K562 (cell line): ENCODE results near the gene FGD6. TPM values are rescaled to one million over a fixed set of nuclear protein-coding genes. Genes with fewer than 3 reads are reported as not detected.

Experiments used
- ATAC-seq: fragments of 200-7000 bp; cut with Tn5 transposase; 3 replicates; pipeline ENCODE4 v1.9.1; 2020; ENCODE audit warnings: moderate library complexity
- BruUV-seq: library from RNA; stranded (reverse); fragments of 400-500 nt; replicated peaks from 2 replicates; lab custom pipeline; 2021; lab: Mats Ljungman, UMichigan
- CTCF ChIA-PET: fragments of 300-600 bp; formaldehyde crosslinking; extraction: SDS; loops from one replicate; lab custom pipeline; 2021; ENCODE audit warnings: low intra/inter-chr PET ratio; lab: Yijun Ruan, JAX
- POLR2A ChIA-PET: fragments of 300-600, 350-650 bp; sonication (Branson Sonifier 250); formaldehyde crosslinking; extraction: SDS; loops from one replicate; lab custom pipeline; 2021; ENCODE audit warnings: antibody characterized with exemption, inconsistent platforms; lab: Yijun Ruan, JAX
- DNase-seq, 4 experiments: peaks; one replicate each; pipeline versions ENCODE4 v3.0.0 to v3.0.0-alpha.2; 2011 to 2018; ENCODE audit warnings: low spot score in 3 of 4, mixed read lengths in 3 of 4; ENCODE audit errors: extremely low read depth in 1 of 4
- FAIRE-seq: peaks from 2 replicates; lab custom pipeline; 2011; peaks lifted over from hg19 to GRCh38; lab: Jason Lieb, UNC
- H2AFZ ChIP-seq: 2 replicates; pipeline ENCODE4 v1.6.0; 2011; ENCODE audit warnings: low read depth, low read length, control low read depth, inconsistent platforms
- H3K27ac ChIP-seq: fragments of 200-600 bp; 3 replicates; pipeline ENCODE4 v1.8.0; 2011; ENCODE audit warnings: low read depth, mild to moderate bottlenecking, control low read depth, inconsistent platforms, low read length, moderate library complexity, mixed read lengths; ENCODE audit errors: extremely low read depth
- H3K27me3 ChIP-seq, 2 experiments: fragments of 300-600 bp in 1 of 2; 2 replicates in 1 of 2; 3 replicates in 1 of 2; pipeline versions ENCODE4 v1.6.0 to v1.8.0; 2011; ENCODE audit warnings: inconsistent platforms in 2 of 2, low read length in 2 of 2, mild to moderate bottlenecking in 1 of 2, mixed read lengths in 1 of 2, moderate library complexity in 1 of 2; ENCODE audit not compliant: control insufficient read depth in 2 of 2, insufficient read depth in 2 of 2
- H3K36me3 ChIP-seq: fragments of 300-600 bp; 3 replicates; pipeline ENCODE4 v1.8.0; 2011; ENCODE audit warnings: mild to moderate bottlenecking, low read length, inconsistent platforms; ENCODE audit not compliant: control insufficient read depth, insufficient read depth
- H3K4me1 ChIP-seq, 2 experiments: fragments of 200-600 bp in 1 of 2; replicated peaks in 1 of 2; 2 replicates in 1 of 2; 3 replicates in 1 of 2; pipeline versions ENCODE4 v1.5.1 to v1.8.0; 2011; ENCODE audit warnings: inconsistent platforms in 2 of 2, low read length in 2 of 2, mild to moderate bottlenecking in 1 of 2, mixed read lengths in 1 of 2, moderate library complexity in 1 of 2; ENCODE audit not compliant: control insufficient read depth in 2 of 2, insufficient read depth in 2 of 2
- H3K4me2 ChIP-seq: 2 replicates; pipeline ENCODE4 v1.6.1; 2011; ENCODE audit warnings: low read length, control low read depth, inconsistent platforms, mixed read lengths; ENCODE audit not compliant: insufficient read depth
- H3K4me3 ChIP-seq: fragments of 200-600 bp; sonication (generic), shearing (Covaris generic); 2 replicates; pipeline ENCODE4 v1.5.1; 2016; ENCODE audit warnings: control low read depth, inconsistent platforms
- H3K79me2 ChIP-seq: fragments of 200-600 bp; 3 replicates; pipeline ENCODE4 v1.8.0; 2011; ENCODE audit warnings: low read length, inconsistent platforms; ENCODE audit not compliant: control insufficient read depth, insufficient read depth
- H3K9ac ChIP-seq, 2 experiments: 2 replicates each; pipeline versions ENCODE4 v1.6.0 to v1.6.1; 2011; ENCODE audit warnings: low read depth in 2 of 2, low read length in 2 of 2, control low read depth in 1 of 2, inconsistent platforms in 1 of 2, mild to moderate bottlenecking in 1 of 2, mixed read lengths in 1 of 2; ENCODE audit not compliant: insufficient read depth in 1 of 2
- H3K9me1 ChIP-seq: one replicate; pipeline ENCODE4 v1.6.0; 2011; ENCODE audit warnings: inconsistent platforms, mild to moderate bottlenecking, low read length, moderate library complexity; ENCODE audit not compliant: control insufficient read depth, insufficient read depth
- H3K9me3 ChIP-seq: replicated peaks from 2 replicates; pipeline ENCODE4 v1.5.1; 2011; ENCODE audit warnings: low read depth, low read length, inconsistent platforms; ENCODE audit not compliant: control insufficient read depth, insufficient read depth
- H4K20me1 ChIP-seq: replicated peaks from 2 replicates; pipeline ENCODE4 v1.6.1; 2011; ENCODE audit warnings: low read length, inconsistent platforms, mixed read lengths; ENCODE audit not compliant: control insufficient read depth, insufficient read depth
- COPS2 ChIP-seq: fragments of 450-650 bp; conservative IDR thresholded peaks from 2 replicates; pipeline ENCODE4 v1.6.1; 2016; ENCODE audit warnings: mild to moderate bottlenecking, moderate library complexity
- MGA ChIP-seq: fragments of 450-650 bp; IDR thresholded peaks from 2 replicates; pipeline ENCODE4 v1.6.1; 2016; ENCODE audit warnings: mild to moderate bottlenecking, moderate library complexity
- PBX2 ChIP-seq, 2 experiments: IDR thresholded peaks in 1 of 2; conservative IDR thresholded peaks in 1 of 2; 2 replicates each; pipeline ENCODE4 v1.6.1; 2016; ENCODE audit warnings: low read depth in 2 of 2, mild to moderate bottlenecking in 1 of 2, missing compliant biosample characterization in 1 of 2, missing genetic modification characterization in 1 of 2, moderate library complexity in 1 of 2
- PYGO2 ChIP-seq: fragments of 450-650 bp; IDR thresholded peaks from 2 replicates; pipeline ENCODE4 v1.6.1; 2016; ENCODE audit warnings: mild to moderate bottlenecking, missing genetic modification characterization, moderate library complexity, missing compliant biosample characterization
- RBBP5 ChIP-seq: fragments of 200-600 bp; sonication (generic); IDR thresholded peaks from 2 replicates; pipeline ENCODE4 v1.6.1; 2012; ENCODE audit warnings: borderline replicate concordance, mild to moderate bottlenecking, low read length, control low read depth, inconsistent platforms; ENCODE audit not compliant: insufficient read depth, poor library complexity, severe bottlenecking
- WGBS: fragments of 100-300 bp; shearing (Covaris generic); methylation state at CpG from one replicate; pipeline ENCODE4 v1.1.6; 2016; ENCODE audit warnings: low coverage, mixed read lengths; ENCODE audit not compliant: insufficient coverage; ENCODE audit errors: missing lambda C conversion rate; 5-methylcytosine and 5-hydroxymethylcytosine counted together
- in situ Hi-C: fragments of 300-500 bp; cut with MboI; formaldehyde crosslinking; loops from 4 replicates; pipeline ENCODE4 v1.15.0; 2018; ENCODE audit warnings: inconsistent platforms, mixed read lengths
- intact Hi-C: fragments of 100-400 bp; cut with micrococcal nuclease; formaldehyde crosslinking; loops from 2 replicates; pipeline ENCODE4 v1.14.2; 2022
- polyA plus RNA-seq, 8 experiments: library from polyadenylated mRNA; depleted of rRNA in 4 of 8; stranded (reverse) in 5 of 8; unstranded in 3 of 8; fragments of >200 nt; fragmentation: Nextera tagmentation in 2 of 8; fragmentation: Illumina TruSeq in 1 of 8; extraction: Ambion mirVana in 2 of 8; extraction: Trizol in 1 of 8; gene quantifications; 2 replicates each; pipeline versions ENCODE4 v1.2.1 to v1.2.3, GENCODE V29; 2011 to 2014; ENCODE audit warnings: inconsistent platforms in 1 of 8, missing spikeins in 1 of 8
- total RNA-seq, 7 experiments: library from RNA; depleted of rRNA in 6 of 7; stranded (reverse); fragments of >200 nt in 6 of 7; fragmentation: Illumina TruSeq in 2 of 7; extraction: Trizol in 2 of 7; gene quantifications; 2 replicates each; pipeline versions ENCODE4 v1.2.1 to v1.2.3, GENCODE V29; 2011 to 2021; ENCODE audit warnings: low replicate concordance in 1 of 7

Gene FGD6
- total and polyA plus RNA-seq, 9 of the 15 experiments (the other 6 are each of a cell fraction or from before 2014, with no cell fraction given): 1.5 to 11.1 (median 5.8) TPM

DNA sequence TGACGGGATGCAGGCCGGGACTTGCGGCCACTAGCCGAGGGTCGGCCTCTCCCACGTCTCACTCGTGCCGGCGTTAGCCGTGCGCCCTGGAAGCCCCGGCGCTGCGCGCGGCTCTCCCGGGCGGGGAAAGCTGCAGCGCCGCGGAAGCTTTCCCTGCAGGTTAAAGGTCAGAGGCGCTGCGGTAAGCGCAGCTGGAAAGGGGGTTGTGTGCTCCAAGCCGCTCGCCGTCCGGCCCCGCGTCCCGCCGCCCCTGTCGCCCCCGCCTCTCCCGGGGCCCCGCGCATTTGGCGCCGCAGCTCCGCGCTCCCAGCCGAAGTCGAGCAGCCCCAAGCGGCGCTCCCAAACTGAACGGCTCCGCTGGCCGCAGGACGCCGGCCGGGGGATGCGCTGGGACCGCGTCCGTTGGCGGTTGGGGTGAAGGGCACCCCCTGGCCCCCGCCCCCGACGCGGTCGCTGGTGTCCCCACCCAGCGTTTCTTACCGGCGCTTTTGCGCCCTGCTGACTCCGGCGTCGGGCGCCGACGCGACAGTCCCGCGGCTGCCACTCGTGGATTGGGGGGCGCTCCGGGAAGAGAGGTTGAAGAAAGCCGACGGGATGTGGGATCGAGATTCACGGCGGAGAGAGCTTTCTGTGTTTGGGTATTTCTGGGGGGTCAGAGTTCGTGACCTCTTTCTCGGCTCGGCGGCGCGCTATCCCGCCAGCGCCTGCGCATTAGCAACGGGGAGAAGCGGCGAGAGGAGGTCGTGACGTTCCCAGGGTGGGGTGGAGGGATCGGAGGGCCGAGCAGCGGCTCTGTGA is 144.2 kb downstream of the FGD6 start, which contains the start of gene NR2C1:
Gene NR2C1 (minus strand): TSS at position 719 of the 798 bp plus-strand sequence. CDS start 6,234 bp downstream, outside the sequence.
- ATAC-seq: peak; percentile 94
- H3K27ac ChIP-seq: peak within 1 kb of the TSS; percentile 91
- peak within 1 kb of the TSS; percentile 82 for H3K4me2 ChIP-seq
- peaks cover 47% of the 10 kb centered on the region for H3K79me2 ChIP-seq
- H4K20me1 ChIP-seq: no peaks in the 10 kb centered on the region; the same call in 1 of the 2 replicates
- peaks cover 6 to 16% of the 10 kb centered on the region in 2 experiments; a peak in 4 of 5 replicates for H3K4me1 ChIP-seq
- H3K9me1 ChIP-seq: no peaks in the 10 kb centered on the region
- WGBS: under 1% methylated on average over 42 of the region's 99 CpGs
- H3K27me3 ChIP-seq: no peaks in the 10 kb centered on the region
- peak within 1 kb of the TSS; percentile 81 to 97 for H3K9ac ChIP-seq
- intact Hi-C loops: no loop called here
- in situ Hi-C loops: no loop called here
- FAIRE-seq: peak; percentile 80
- TSS peak; percentile 61 for BruUV-seq
- no peaks in the 10 kb centered on the region for H3K9me3 ChIP-seq
- POLR2A ChIA-PET: interaction anchor here (0.7 to 3.0 kb wide), 14 partner anchors 11 to 461 kb away, joined by 3 to 10 read pairs (median 4); partner anchors contain the start of gene METAP2
- CTCF ChIA-PET: no interaction called here
- peaks cover 15% of the 10 kb centered on the region for H3K36me3 ChIP-seq
- peak within 1 kb of the TSS; percentile 97 for H2AFZ ChIP-seq
- peak; percentile 96 to 98 (median 96) for DNase-seq
- peak within 1 kb of the TSS; percentile 95 for H3K4me3 ChIP-seq
- TF ChIP-seq PBX2 (CRISPR knock-in tag; IDR thresholded peaks at IDR 0.05; ENCODE audit: low read depth) (no peak), PBX2 (tag; conservative IDR thresholded peaks at IDR 0.05; ENCODE audit: low read depth) (no peak), PYGO2 (tag) (no peak), COPS2 (no peak), MGA (no peak), RBBP5 (peak; percentile 75)
